ENCODE results near the gene PBX3. TPM values are rescaled to one million over a fixed set of nuclear protein-coding genes. Genes with fewer than 3 reads are reported as not detected.

PBX3 gene
- total RNA-seq, 1 experiment from 2014 or later = 39.0 TPM

- CTCF ChIA-PET = no interaction called here
- DNase-seq (ENCODE audit: low read depth, low spot score) = no peak
- TF ChIP-seq POLR2AphosphoS5 (IDR thresholded peaks at IDR 0.05; ENCODE audit: low read depth, low read length) (no peak), REST (IDR thresholded peaks at IDR 0.05; ENCODE audit: insufficient read depth in 1 of 2, low read depth in 2 of 2, low read length in 1 of 2) (no peak), TCF7L2 (IDR thresholded peaks at IDR 0.05; ENCODE audit: low read depth, low read length) (no peak), CTCF (IDR thresholded peaks at IDR 0.05) (no peak), SIN3A (IDR thresholded peaks at IDR 0.05; ENCODE audit: borderline replicate concordance, insufficient read depth, low read depth, low read length) (no peak)
- Histone ChIP-seq H3K27me3 (ENCODE audit: control insufficient read depth, insufficient read depth, low read length) (no peaks in the 10 kb centered on the region), H3K9me3 (ENCODE audit: control insufficient read depth, insufficient read depth, low read depth, low read length) (no peaks in the 10 kb centered on the region), H3K36me3 (ENCODE audit: control insufficient read depth, insufficient read depth, low read length) (peaks cover 2% of the 10 kb centered on the region; the same call in 1 of the 2 replicates), H3K27ac (ENCODE audit: low read length) (no peak overlapping the region), H3K4me1 (ENCODE audit: control insufficient read depth, insufficient read depth, low read length) (no peaks in the 10 kb centered on the region; the same call in 1 of the 2 replicates), H3K4me3 (ENCODE audit: low read depth in 2 of 2, low read length in 2 of 2) (no peak overlapping the region)
- ATAC-seq = no peak
- in situ Hi-C loops (cut with HindIII; ENCODE audit: low pct_unique_long_range_greater_than_20kb, low sequenced_read_pairs) (no loop called here), intact Hi-C loops (cut with micrococcal nuclease; ENCODE audit: unreplicated experiment) (no loop called here)
- POLR2A ChIA-PET = no interaction called here
- BruUV-seq (replicated peaks) = no TSS peak
Measured at GRCh38 chr9:125932746-125933455, 185.7 kb downstream of the PBX3 start.

- ChIA-PET CTCF (no interaction called here), POLR2A (interaction anchor here (0.6 kb wide), 1 partner anchor 82 kb away, joined by 6 read pairs; no protein-coding TSS in a partner anchor)
- intact Hi-C loops (cut with micrococcal nuclease; ENCODE audit: unreplicated experiment) = no loop called here
Measured at GRCh38 chr9:125942125-125942524, 195.0 kb downstream of the PBX3 start.

More at GRCh38 chr9:125942125-125942524, 195.0 kb downstream of the PBX3 start:
- H3K4me3 ChIP-seq (ENCODE audit: low read depth in 2 of 2, low read length in 2 of 2) = no peak overlapping the region
- no TSS peak for BruUV-seq (replicated peaks)
- in situ Hi-C loops (cut with HindIII; ENCODE audit: low pct_unique_long_range_greater_than_20kb, low sequenced_read_pairs) = no loop called here
- H3K27me3 ChIP-seq (ENCODE audit: control insufficient read depth, insufficient read depth, low read length) = no peaks in the 10 kb centered on the region
- ATAC-seq (no peak), DNase-seq (ENCODE audit: low read depth, low spot score) (no peak)
- TF ChIP-seq TCF7L2 (IDR thresholded peaks at IDR 0.05; ENCODE audit: low read depth, low read length) (no peak), CTCF (IDR thresholded peaks at IDR 0.05) (no peak)
- H3K9me3 ChIP-seq (ENCODE audit: control insufficient read depth, insufficient read depth, low read depth, low read length) = no peaks in the 10 kb centered on the region
- H3K4me1 ChIP-seq (ENCODE audit: control insufficient read depth, insufficient read depth, low read length) = no peaks in the 10 kb centered on the region
- H3K36me3 ChIP-seq (ENCODE audit: control insufficient read depth, insufficient read depth, low read length) = no peaks in the 10 kb centered on the region; the same call in 1 of the 2 replicates
- H3K27ac ChIP-seq (ENCODE audit: low read length) = no peak overlapping the region
